Gastroesophageal sphincter (tissue), 4 donors: ENCODE data around the gene AATK. TPM values are rescaled to one million over a fixed set of nuclear protein-coding genes. Genes with fewer than 3 reads are reported as not detected.
"Not testable (repeated sequence)": the region's sequence is repeated elsewhere in the genome, so short reads cannot be mapped to it uniquely, and the experiment has no call there.

Experiments used
- ATAC-seq: fragments of 150-250 bp; one replicate; pipeline ENCODE4 v1.9.1; 2016; ENCODE audit warnings: mild to moderate bottlenecking, moderate library complexity
- H3K27ac ChIP-seq, 4 donors: fragments of 200-600 bp; sonication (generic) in 3 of 4; 1 replicate in 3 of 4; 2 replicates in 1 of 4; pipeline ENCODE4 v1.5.1; 2016 to 2019
- H3K27me3 ChIP-seq: fragments of 200-600 bp; sonication (generic); one replicate; pipeline ENCODE4 v1.5.1; 2019
- H3K36me3 ChIP-seq, 2 donors: fragments of 200-600 bp; sonication (generic); one replicate each; pipeline ENCODE4 v1.5.1; 2019; ENCODE audit warnings: control low read depth in 1 of 2
- H3K4me1 ChIP-seq, 3 donors: fragments of 200-600 bp; sonication (generic); 1 replicate in 2 of 3; 2 replicates in 1 of 3; pipeline ENCODE4 v1.5.1; 2016 to 2019; ENCODE audit warnings: control low read depth in 2 of 3
- H3K4me3 ChIP-seq, 2 donors: fragments of 200-600 bp; sonication (generic); one replicate each; pipeline ENCODE4 v1.5.1; 2019; ENCODE audit warnings: mild to moderate bottlenecking in 1 of 2, moderate library complexity in 1 of 2
- H3K9me3 ChIP-seq, 3 donors: fragments of 200-600 bp; sonication (generic); one replicate each; pipeline ENCODE4 v1.5.1; 2017 to 2019; ENCODE audit warnings: control low read depth in 2 of 3
- CTCF ChIP-seq, 4 experiments: fragments of 200-600 bp in 2 of 4; fragments of 450-650 bp in 2 of 4; sonication (generic) in 1 of 4; IDR thresholded peaks; one replicate each; pipeline ENCODE4 v1.5.1; 2017 to 2019; ENCODE audit warnings: antibody characterized with exemption in 4 of 4, mild to moderate bottlenecking in 2 of 4, moderate library complexity in 2 of 4
- EP300 ChIP-seq: sonication (generic); formaldehyde crosslinking; IDR thresholded peaks from one replicate; pipeline ENCODE4 v1.6.1; 2017; ENCODE audit warnings: antibody characterized with exemption, mild to moderate bottlenecking
- POLR2A ChIP-seq, 2 donors: fragments of 450-650 bp; IDR thresholded peaks; one replicate each; pipeline ENCODE4 v1.6.1; 2017; ENCODE audit warnings: antibody characterized with exemption in 2 of 2, mild to moderate bottlenecking in 2 of 2, moderate library complexity in 1 of 2
- POLR2AphosphoS5 ChIP-seq: sonication (generic); formaldehyde crosslinking; IDR thresholded peaks from one replicate; pipeline ENCODE4 v1.6.1; 2017; ENCODE audit warnings: antibody characterized with exemption
- WGBS, 2 donors: methylation state at CpG; one replicate each; pipeline ENCODE4 v1.1.5; 2018; ENCODE audit warnings: low coverage in 1 of 2; 5-methylcytosine and 5-hydroxymethylcytosine counted together
- total RNA-seq, 4 donors: library from RNA; depleted of rRNA; stranded (reverse); fragments of >200 nt; gene quantifications; one replicate each; pipeline ENCODE4 v1.1.0, GENCODE V29; 2016

The AATK gene
- total RNA-seq, 4 donors from 2014 or later: 14.5 to 28.0 (median 22.1) TPM

GRCh38 chr17:81083125-81083765, 82.8 kb downstream of the AATK start:
- no peaks in the 10 kb centered on the region for H3K9me3 ChIP-seq
- H3K4me1 ChIP-seq: peaks cover 0 to 42% (median 3%) of the 10 kb centered on the region in 3 donors
- 80% methylated on average over 1 of the region's 27 CpGs; no CpG with 5 or more reads in 1 of the 2 donors for WGBS, 2 donors
- TF ChIP-seq EP300 (no peak), POLR2A (IDR thresholded peaks at IDR 0.05) (no peak), POLR2AphosphoS5 (no peak), CTCF (IDR thresholded peaks at IDR 0.05) (no peak)
- H3K4me3 ChIP-seq: no peak overlapping the region
- no peaks in the 10 kb centered on the region for H3K27me3 ChIP-seq
- H3K36me3 ChIP-seq: peaks cover 0 to 58% of the 10 kb centered on the region in 2 donors
- peak overlapping the region in 3 of 4 donors; percentile 10 to 65 (median 49) for H3K27ac ChIP-seq
- ATAC-seq: peak; percentile 37

GRCh38 chr17:81082177-81083073, 83.6 kb downstream of the AATK start:
- Histone ChIP-seq H3K9me3 (no peaks in the 10 kb centered on the region), H3K27ac (peak overlapping the region in 3 of 4 donors; percentile 47 to 65 (median 49)), H3K36me3 (peaks cover 0 to 49% of the 10 kb centered on the region in 2 donors), H3K4me3 (no peak overlapping the region), H3K27me3 (no peaks in the 10 kb centered on the region), H3K4me1 (peaks cover 0 to 42% (median 3%) of the 10 kb centered on the region in 3 donors)
- TF ChIP-seq POLR2A (IDR thresholded peaks at IDR 0.05) (no peak), CTCF (IDR thresholded peaks at IDR 0.05) (no peak), EP300 (no peak), POLR2AphosphoS5 (no peak)
- no peak for ATAC-seq
- 100% methylated on average over 1 of the region's 33 CpGs; no CpG with 5 or more reads in 1 of the 2 donors for WGBS, 2 donors

- Histone ChIP-seq H3K36me3 (peaks cover 0 to 46% of the 10 kb centered on the region in 2 donors), H3K27me3 (no peaks in the 10 kb centered on the region), H3K4me3 (no peak overlapping the region), H3K4me1 (peaks cover 0 to 42% (median 3%) of the 10 kb centered on the region in 3 donors), H3K27ac (peak overlapping the region in 1 of 4 donors; percentile 65), H3K9me3 (no peaks in the 10 kb centered on the region)
- WGBS, 2 donors: 89 to 94% methylated on average over 3 to 9 of the region's 33 CpGs
- no peak for TF ChIP-seq POLR2AphosphoS5
- TF ChIP-seq CTCF (IDR thresholded peaks at IDR 0.05): no peak
- TF ChIP-seq POLR2A (IDR thresholded peaks at IDR 0.05): no peak
- ATAC-seq: no peak
Measured at GRCh38 chr17:81081222-81082176, 84.5 kb downstream of the AATK start.

GRCh38 chr17:81080019-81080418, 86.0 kb downstream of the AATK start:
- WGBS, 2 donors: no CpG with 5 or more reads among the region's 19 CpGs
- H3K9me3 ChIP-seq: no peaks in the 10 kb centered on the region
- no peak overlapping the region for H3K27ac ChIP-seq
- H3K27me3 ChIP-seq: no peaks in the 10 kb centered on the region
- peaks cover 0 to 31% (median 3%) of the 10 kb centered on the region in 3 donors for H3K4me1 ChIP-seq
- no peak for ATAC-seq
- TF ChIP-seq CTCF (IDR thresholded peaks at IDR 0.05): no peak
- no peak for TF ChIP-seq EP300
- no peak for TF ChIP-seq POLR2AphosphoS5
- no peak for TF ChIP-seq POLR2A (IDR thresholded peaks at IDR 0.05)
- no peak overlapping the region for H3K4me3 ChIP-seq
- peaks cover 0 to 40% of the 10 kb centered on the region in 2 donors for H3K36me3 ChIP-seq

- not testable (repeated sequence) for H3K4me3 ChIP-seq, H3K27ac ChIP-seq, ATAC-seq, H3K27me3 ChIP-seq, H3K9me3 ChIP-seq
- peaks cover 0 to 14% (median 3%) of the 10 kb centered on the region in 3 donors for H3K4me1 ChIP-seq
- WGBS, 2 donors: no CpG with 5 or more reads among the region's 45 CpGs
- peaks cover 0 to 38% of the 10 kb centered on the region in 2 donors for H3K36me3 ChIP-seq
Measured at GRCh38 chr17:81078026-81078913, 87.8 kb downstream of the AATK start.
